K562 (cell line): ENCODE measurements around the gene RASAL1. TPM values are rescaled to one million over a fixed set of nuclear protein-coding genes. Genes with fewer than 3 reads are reported as not detected.
A peak's percentile ranks its signal among the peaks of the same experiment; 100 is the strongest.

Experiments
- BACH1 ChIP-seq: fragments of 200-800 bp; sonication (Bioruptor generic); IDR thresholded peaks from 2 replicates; pipeline ENCODE4 v1.6.1; 2016; ENCODE audit warnings: missing genetic modification characterization, missing compliant biosample characterization
- CBFB ChIP-seq: sonication (generic); formaldehyde crosslinking; IDR thresholded peaks from 2 replicates; pipeline ENCODE4 v1.4.0; 2020; ENCODE audit warnings: mild to moderate bottlenecking, missing genetic modification reagents
- CHD1 ChIP-seq: fragments of 200-600 bp; sonication (generic); IDR thresholded peaks from one replicate; pipeline ENCODE4 v1.6.1; 2012; ENCODE audit warnings: mild to moderate bottlenecking, moderate library complexity, low read length, inconsistent platforms
- COPS2 ChIP-seq: fragments of 450-650 bp; conservative IDR thresholded peaks from 2 replicates; pipeline ENCODE4 v1.6.1; 2016; ENCODE audit warnings: mild to moderate bottlenecking, moderate library complexity
- ELF4 ChIP-seq: fragments of 450-650 bp; formaldehyde crosslinking; IDR thresholded peaks from 2 replicates; pipeline ENCODE4 v1.4.0; 2022; ENCODE audit warnings: missing genetic modification characterization
- GABPB2 ChIP-seq: fragments of 250-450 bp; sonication (Bioruptor Pico); conservative IDR thresholded peaks from 2 replicates; pipeline ENCODE4 v1.5.1; 2021; ENCODE audit warnings: mild to moderate bottlenecking
- MTA3 ChIP-seq: fragments of 450-650 bp; formaldehyde crosslinking; IDR thresholded peaks from 2 replicates; pipeline ENCODE4 v1.6.1; 2017; ENCODE audit warnings: mild to moderate bottlenecking, borderline replicate concordance
- PHTF2 ChIP-seq: fragments of 250-450 bp; sonication (Bioruptor Pico); IDR thresholded peaks from 2 replicates; pipeline ENCODE4 v1.5.0; 2021; ENCODE audit warnings: mild to moderate bottlenecking
- RFX1 ChIP-seq: fragments of 450-650 bp; IDR thresholded peaks from 2 replicates; pipeline ENCODE4 v1.6.1; 2016; ENCODE audit warnings: mild to moderate bottlenecking, moderate library complexity
- SRSF3 ChIP-seq: fragments of 200-400 bp; formaldehyde crosslinking; IDR thresholded peaks from 2 replicates; pipeline ENCODE4 v1.6.1; 2016; ENCODE audit warnings: mild to moderate bottlenecking, low read length, moderate library complexity; ENCODE audit not compliant: insufficient read depth
- TEAD4 ChIP-seq, 2 experiments: sonication (generic) in 1 of 2; formaldehyde crosslinking in 1 of 2; IDR thresholded peaks; 2 replicates each; pipeline versions ENCODE4 v1.6.1 to v1.8.0; 2012 to 2022; ENCODE audit warnings: borderline replicate concordance in 1 of 2, inconsistent platforms in 1 of 2, low read length in 1 of 2, mild to moderate bottlenecking in 1 of 2, missing genetic modification reagents in 1 of 2
- ZNF124 ChIP-seq: sonication (generic); formaldehyde crosslinking; IDR thresholded peaks from 2 replicates; pipeline ENCODE4 v1.8.1; 2022; ENCODE audit warnings: missing genetic modification reagents
- ZNF384 ChIP-seq: IDR thresholded peaks from 2 replicates; pipeline ENCODE4 v1.6.1; 2012; ENCODE audit warnings: low read depth, low read length, improper control_type of control experiment
- ZNF584 ChIP-seq: fragments of 200-800 bp; sonication (Bioruptor generic); IDR thresholded peaks from 2 replicates; pipeline ENCODE4 v1.6.1; 2016; ENCODE audit warnings: low read depth, mild to moderate bottlenecking, missing genetic modification characterization, missing compliant biosample characterization
- ZNF77 ChIP-seq: fragments of 250-450 bp; sonication (Bioruptor Pico); IDR thresholded peaks from 2 replicates; pipeline ENCODE4 v1.5.0; 2020
- ZSCAN29 ChIP-seq: fragments of 450-650 bp; IDR thresholded peaks from 2 replicates; pipeline ENCODE4 v1.6.1; 2017
- polyA plus RNA-seq, 8 experiments: library from polyadenylated mRNA; depleted of rRNA in 4 of 8; stranded (reverse) in 5 of 8; unstranded in 3 of 8; fragments of >200 nt; fragmentation: Nextera tagmentation in 2 of 8; fragmentation: Illumina TruSeq in 1 of 8; extraction: Ambion mirVana in 2 of 8; extraction: Trizol in 1 of 8; gene quantifications; 2 replicates each; pipeline versions ENCODE4 v1.2.1 to v1.2.3, GENCODE V29; 2011 to 2014; ENCODE audit warnings: inconsistent platforms in 1 of 8, missing spikeins in 1 of 8
- total RNA-seq, 7 experiments: library from RNA; depleted of rRNA in 6 of 7; stranded (reverse); fragments of >200 nt in 6 of 7; fragmentation: Illumina TruSeq in 2 of 7; extraction: Trizol in 2 of 7; gene quantifications; 2 replicates each; pipeline versions ENCODE4 v1.2.1 to v1.2.3, GENCODE V29; 2011 to 2021; ENCODE audit warnings: low replicate concordance in 1 of 7
- TF ChIP-seq, protein P1 (sequence below): fragments of 450-650 bp; formaldehyde crosslinking; IDR thresholded peaks from 2 replicates; pipeline ENCODE4 v1.4.0; 2020; ENCODE audit warnings: mild to moderate bottlenecking, mixed read lengths
- TF ChIP-seq, protein P2 (sequence below): fragments of 250-450 bp; sonication (Bioruptor Pico); IDR thresholded peaks from 2 replicates; pipeline ENCODE4 v1.8.0; 2022; ENCODE audit warnings: inconsistent platforms, mild to moderate bottlenecking, moderate library complexity, borderline replicate concordance
- TF ChIP-seq, protein P3 (sequence below): IDR thresholded peaks from 2 replicates; pipeline ENCODE4 v1.6.1; 2011; ENCODE audit warnings: borderline replicate concordance, low read depth, mild to moderate bottlenecking, moderate library complexity, low read length; ENCODE audit not compliant: insufficient read depth, poor library complexity, severe bottlenecking
- TF ChIP-seq, protein P4 (sequence below): sonication (generic); formaldehyde crosslinking; IDR thresholded peaks from 2 replicates; pipeline ENCODE4 v1.8.1; 2023; ENCODE audit warnings: mild to moderate bottlenecking, missing genetic modification reagents

RASAL1 gene
- total and polyA plus RNA-seq, 9 of the 15 experiments (the other 6 are each of a cell fraction or from before 2014, with no cell fraction given), result 0.06 to 0.16 (median 0.14) TPM; not detected in 6

DNA sequence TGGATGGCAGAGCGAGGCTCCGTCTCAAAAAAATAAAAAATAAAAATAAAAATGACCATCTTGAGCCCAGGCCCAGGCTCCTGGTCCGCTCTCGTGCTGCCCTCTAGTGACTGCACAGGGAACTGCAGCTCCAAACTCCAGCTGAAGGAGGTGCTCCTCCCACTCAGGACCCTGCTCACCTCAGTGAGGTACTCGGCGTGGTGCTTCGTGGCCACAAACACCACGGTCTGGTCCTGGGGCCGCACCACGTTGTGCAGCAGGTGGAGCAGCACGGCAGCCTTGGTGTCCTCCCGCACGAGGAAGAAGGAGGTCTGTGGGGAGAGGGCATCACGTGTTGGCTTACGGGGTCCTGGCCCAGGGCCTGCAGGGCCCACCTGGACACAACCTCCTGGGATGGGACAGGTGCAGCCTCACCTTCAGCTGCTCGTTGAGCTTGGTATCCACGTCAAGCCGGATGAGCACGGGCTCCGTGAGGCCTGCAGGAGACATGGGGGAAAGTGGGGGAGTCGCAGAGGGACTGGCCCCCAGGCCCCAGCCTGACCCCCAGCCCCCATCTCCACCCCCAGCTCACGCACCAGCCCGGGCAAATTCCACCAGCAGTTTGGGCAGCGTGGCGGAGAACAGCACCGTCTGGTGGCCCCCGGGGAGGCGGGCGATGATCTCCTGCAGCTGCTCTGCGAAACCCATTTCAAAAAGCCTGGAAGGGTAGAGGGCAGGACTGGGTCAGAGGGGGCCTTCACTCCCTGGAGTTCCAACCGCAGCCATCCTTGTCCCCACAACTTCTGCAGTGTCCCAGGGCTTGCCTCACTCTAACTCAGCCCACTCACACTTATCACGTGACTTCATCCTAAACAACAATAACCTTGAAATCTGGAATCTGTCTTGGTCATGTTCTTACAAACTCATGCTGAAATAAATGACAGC is 39.2 kb upstream of the RASAL1 start (continued):
- TF ChIP-seq ZNF77 (CRISPR knock-in tag), result no peak
- TF ChIP-seq CBFB (CRISPR knock-in tag), result no peak
- no peak for TF ChIP-seq SRSF3
- TF ChIP-seq, protein P1, sequence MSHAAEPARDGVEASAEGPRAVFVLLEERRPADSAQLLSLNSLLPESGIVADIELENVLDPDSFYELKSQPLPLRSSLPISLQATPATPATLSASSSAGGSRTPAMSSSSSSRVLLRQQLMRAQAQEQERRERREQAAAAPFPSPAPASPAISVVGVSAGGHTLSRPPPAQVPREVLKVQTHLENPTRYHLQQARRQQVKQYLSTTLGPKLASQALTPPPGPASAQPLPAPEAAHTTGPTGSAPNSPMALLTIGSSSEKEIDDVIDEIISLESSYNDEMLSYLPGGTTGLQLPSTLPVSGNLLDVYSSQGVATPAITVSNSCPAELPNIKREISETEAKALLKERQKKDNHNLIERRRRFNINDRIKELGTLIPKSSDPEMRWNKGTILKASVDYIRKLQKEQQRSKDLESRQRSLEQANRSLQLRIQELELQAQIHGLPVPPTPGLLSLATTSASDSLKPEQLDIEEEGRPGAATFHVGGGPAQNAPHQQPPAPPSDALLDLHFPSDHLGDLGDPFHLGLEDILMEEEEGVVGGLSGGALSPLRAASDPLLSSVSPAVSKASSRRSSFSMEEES (CRISPR knock-in tag), result peak; percentile 68
- TF ChIP-seq TEAD4 (IDR thresholded peaks at IDR 0.05; ENCODE audit: low read length), result no peak
- TF ChIP-seq TEAD4 (CRISPR knock-in tag; IDR thresholded peaks at IDR 0.05; ENCODE audit: borderline replicate concordance), result no peak
- TF ChIP-seq CHD1, result no peak
- no peak for TF ChIP-seq MTA3
- no peak for TF ChIP-seq COPS2
- no peak for TF ChIP-seq ZSCAN29
- peak; percentile 60; the same call in 1 of the 2 replicates for TF ChIP-seq ZNF384
- TF ChIP-seq, protein P2, sequence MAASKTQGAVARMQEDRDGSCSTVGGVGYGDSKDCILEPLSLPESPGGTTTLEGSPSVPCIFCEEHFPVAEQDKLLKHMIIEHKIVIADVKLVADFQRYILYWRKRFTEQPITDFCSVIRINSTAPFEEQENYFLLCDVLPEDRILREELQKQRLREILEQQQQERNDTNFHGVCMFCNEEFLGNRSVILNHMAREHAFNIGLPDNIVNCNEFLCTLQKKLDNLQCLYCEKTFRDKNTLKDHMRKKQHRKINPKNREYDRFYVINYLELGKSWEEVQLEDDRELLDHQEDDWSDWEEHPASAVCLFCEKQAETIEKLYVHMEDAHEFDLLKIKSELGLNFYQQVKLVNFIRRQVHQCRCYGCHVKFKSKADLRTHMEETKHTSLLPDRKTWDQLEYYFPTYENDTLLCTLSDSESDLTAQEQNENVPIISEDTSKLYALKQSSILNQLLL (CRISPR knock-in tag), result no peak
- TF ChIP-seq, protein P3, sequence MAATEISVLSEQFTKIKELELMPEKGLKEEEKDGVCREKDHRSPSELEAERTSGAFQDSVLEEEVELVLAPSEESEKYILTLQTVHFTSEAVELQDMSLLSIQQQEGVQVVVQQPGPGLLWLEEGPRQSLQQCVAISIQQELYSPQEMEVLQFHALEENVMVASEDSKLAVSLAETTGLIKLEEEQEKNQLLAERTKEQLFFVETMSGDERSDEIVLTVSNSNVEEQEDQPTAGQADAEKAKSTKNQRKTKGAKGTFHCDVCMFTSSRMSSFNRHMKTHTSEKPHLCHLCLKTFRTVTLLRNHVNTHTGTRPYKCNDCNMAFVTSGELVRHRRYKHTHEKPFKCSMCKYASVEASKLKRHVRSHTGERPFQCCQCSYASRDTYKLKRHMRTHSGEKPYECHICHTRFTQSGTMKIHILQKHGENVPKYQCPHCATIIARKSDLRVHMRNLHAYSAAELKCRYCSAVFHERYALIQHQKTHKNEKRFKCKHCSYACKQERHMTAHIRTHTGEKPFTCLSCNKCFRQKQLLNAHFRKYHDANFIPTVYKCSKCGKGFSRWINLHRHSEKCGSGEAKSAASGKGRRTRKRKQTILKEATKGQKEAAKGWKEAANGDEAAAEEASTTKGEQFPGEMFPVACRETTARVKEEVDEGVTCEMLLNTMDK, result peak; percentile 95
- no peak for TF ChIP-seq PHTF2
- TF ChIP-seq ZNF584 (CRISPR knock-in tag), result no peak
- no peak for TF ChIP-seq RFX1
- TF ChIP-seq GABPB2 (CRISPR knock-in tag), result no peak
- TF ChIP-seq, protein P4, sequence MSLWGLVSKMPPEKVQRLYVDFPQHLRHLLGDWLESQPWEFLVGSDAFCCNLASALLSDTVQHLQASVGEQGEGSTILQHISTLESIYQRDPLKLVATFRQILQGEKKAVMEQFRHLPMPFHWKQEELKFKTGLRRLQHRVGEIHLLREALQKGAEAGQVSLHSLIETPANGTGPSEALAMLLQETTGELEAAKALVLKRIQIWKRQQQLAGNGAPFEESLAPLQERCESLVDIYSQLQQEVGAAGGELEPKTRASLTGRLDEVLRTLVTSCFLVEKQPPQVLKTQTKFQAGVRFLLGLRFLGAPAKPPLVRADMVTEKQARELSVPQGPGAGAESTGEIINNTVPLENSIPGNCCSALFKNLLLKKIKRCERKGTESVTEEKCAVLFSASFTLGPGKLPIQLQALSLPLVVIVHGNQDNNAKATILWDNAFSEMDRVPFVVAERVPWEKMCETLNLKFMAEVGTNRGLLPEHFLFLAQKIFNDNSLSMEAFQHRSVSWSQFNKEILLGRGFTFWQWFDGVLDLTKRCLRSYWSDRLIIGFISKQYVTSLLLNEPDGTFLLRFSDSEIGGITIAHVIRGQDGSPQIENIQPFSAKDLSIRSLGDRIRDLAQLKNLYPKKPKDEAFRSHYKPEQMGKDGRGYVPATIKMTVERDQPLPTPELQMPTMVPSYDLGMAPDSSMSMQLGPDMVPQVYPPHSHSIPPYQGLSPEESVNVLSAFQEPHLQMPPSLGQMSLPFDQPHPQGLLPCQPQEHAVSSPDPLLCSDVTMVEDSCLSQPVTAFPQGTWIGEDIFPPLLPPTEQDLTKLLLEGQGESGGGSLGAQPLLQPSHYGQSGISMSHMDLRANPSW (CRISPR knock-in tag), result 0 out of 2 replicates have a peak, but pooled peaks have one; percentile 44
- no peak for TF ChIP-seq BACH1 (tag)
- no peak for TF ChIP-seq ELF4 (CRISPR knock-in tag)
- no peak for TF ChIP-seq ZNF124 (CRISPR knock-in tag)
